H1 (cell line): ENCODE measurements around the gene HMGCL.
A peak's percentile ranks its signal among the peaks of the same experiment; 100 is the strongest.

Source experiments
- ASH2L ChIP-seq: fragments of 200-600, 300-600 bp; sonication (generic); IDR thresholded peaks from one replicate; pipeline ENCODE4 v1.7.1; 2017; ENCODE audit warnings: low read length
- BACH1 ChIP-seq: IDR thresholded peaks from 2 replicates; pipeline ENCODE4 v1.6.1; 2012; ENCODE audit warnings: low read length, improper control_type of control experiment
- BCL11A ChIP-seq, 2 experiments: IDR thresholded peaks; one replicate each; pipeline ENCODE4 v1.6.1; 2011; ENCODE audit warnings: low read depth in 2 of 2, low read length in 2 of 2, mild to moderate bottlenecking in 2 of 2
- CBX8 ChIP-seq: fragments of 300-800, 300-1000 bp; sonication (generic); IDR thresholded peaks from 2 replicates; pipeline ENCODE4 v1.7.1; 2016; ENCODE audit warnings: low read depth, low read length, borderline replicate concordance
- CEBPB ChIP-seq: IDR thresholded peaks from 2 replicates; pipeline ENCODE4 v1.6.1; 2012; ENCODE audit warnings: low read depth, low read length
- EP300 ChIP-seq, 2 experiments: IDR thresholded peaks; 1 replicate in 1 of 2; 2 replicates in 1 of 2; pipeline ENCODE4 v1.6.1; 2011 to 2012; ENCODE audit warnings: low read depth in 2 of 2, low read length in 2 of 2, mild to moderate bottlenecking in 2 of 2, borderline replicate concordance in 1 of 2, inconsistent platforms in 1 of 2, moderate library complexity in 1 of 2
- POLR2A ChIP-seq, 2 experiments: IDR thresholded peaks; 1 replicate in 1 of 2; 2 replicates in 1 of 2; pipeline ENCODE4 v1.6.1; 2011; ENCODE audit warnings: low read depth in 2 of 2, low read length in 2 of 2, mild to moderate bottlenecking in 2 of 2; ENCODE audit errors: control extremely low read depth in 1 of 2
- RAD21 ChIP-seq, 2 experiments: IDR thresholded peaks in 1 of 2; conservative IDR thresholded peaks in 1 of 2; 2 replicates each; pipeline ENCODE4 v1.6.1; 2011; ENCODE audit warnings: low read depth in 2 of 2, low read length in 2 of 2, improper control_type of control experiment in 1 of 2, inconsistent platforms in 1 of 2, mild to moderate bottlenecking in 1 of 2, moderate library complexity in 1 of 2
- RXRA ChIP-seq: IDR thresholded peaks from 2 replicates; pipeline ENCODE4 v1.6.1; 2011; ENCODE audit warnings: low read depth, mild to moderate bottlenecking, low read length, moderate library complexity; ENCODE audit not compliant: insufficient read depth
- TF ChIP-seq, protein P1 (sequence below): IDR thresholded peaks from 2 replicates; pipeline ENCODE4 v1.6.1; 2012; ENCODE audit warnings: inconsistent platforms
- TF ChIP-seq, protein P2 (sequence below), 3 experiments: IDR thresholded peaks; 1 replicate in 2 of 3; 2 replicates in 1 of 3; pipeline versions ENCODE4 v1.5.1 to v1.6.1; 2011; ENCODE audit warnings: low read length in 3 of 3, mild to moderate bottlenecking in 3 of 3, inconsistent platforms in 2 of 3, low read depth in 1 of 3, moderate library complexity in 1 of 3; ENCODE audit not compliant: insufficient read depth in 1 of 3; ENCODE audit errors: control extremely low read depth in 1 of 3
- TF ChIP-seq, protein P3 (sequence below): IDR thresholded peaks from 2 replicates; pipeline ENCODE4 v1.6.1; 2012; ENCODE audit warnings: inconsistent platforms

DNA sequence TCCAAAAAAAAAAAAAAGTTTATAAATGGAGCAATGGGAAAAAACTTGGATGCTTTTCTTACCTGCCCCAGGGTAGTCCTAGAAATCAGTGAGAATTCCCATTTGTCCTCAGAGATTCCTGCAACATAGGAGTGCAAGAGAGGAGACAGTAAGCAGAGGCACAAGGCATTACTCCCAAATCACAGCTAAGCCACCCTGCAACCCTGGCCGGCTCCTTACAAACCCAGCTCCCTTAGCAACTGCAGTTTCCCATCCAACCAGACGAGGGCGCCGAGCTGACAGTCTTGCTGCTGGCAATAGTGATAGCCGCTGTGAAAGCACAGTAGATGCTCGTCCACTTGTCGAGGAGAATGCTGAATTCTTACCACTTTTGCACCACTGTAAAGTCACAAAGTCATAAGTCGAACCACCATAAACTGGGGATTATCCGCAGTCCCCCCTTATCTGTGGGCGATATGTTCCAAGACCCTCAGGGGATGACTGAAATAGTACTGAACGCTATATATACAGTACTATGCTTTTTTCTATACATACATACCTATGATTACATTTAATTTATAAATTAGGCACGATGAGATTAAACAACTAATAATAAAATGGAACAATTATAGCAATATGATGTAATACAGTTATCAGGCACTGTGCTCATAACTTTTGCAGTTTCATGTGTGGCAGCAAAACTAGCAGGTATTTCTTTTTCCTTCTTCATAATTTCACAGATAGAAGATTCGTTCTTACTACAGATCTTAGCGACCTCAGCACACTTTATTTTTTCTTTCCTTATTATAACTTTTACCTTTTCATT is 53.0 kb downstream of the HMGCL start:
- TF ChIP-seq CBX8 = no peak
- TF ChIP-seq RXRA = no peak
- TF ChIP-seq, protein P1, sequence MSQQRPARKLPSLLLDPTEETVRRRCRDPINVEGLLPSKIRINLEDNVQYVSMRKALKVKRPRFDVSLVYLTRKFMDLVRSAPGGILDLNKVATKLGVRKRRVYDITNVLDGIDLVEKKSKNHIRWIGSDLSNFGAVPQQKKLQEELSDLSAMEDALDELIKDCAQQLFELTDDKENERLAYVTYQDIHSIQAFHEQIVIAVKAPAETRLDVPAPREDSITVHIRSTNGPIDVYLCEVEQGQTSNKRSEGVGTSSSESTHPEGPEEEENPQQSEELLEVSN = no peak
- no peak for TF ChIP-seq ASH2L
- no peak for TF ChIP-seq BCL11A (IDR thresholded peaks at IDR 0.05; ENCODE audit: low read depth in 2 of 2, low read length in 2 of 2)
- TF ChIP-seq POLR2A (IDR thresholded peaks at IDR 0.05; ENCODE audit: control extremely low read depth in 1 of 2, low read depth in 2 of 2, low read length in 2 of 2) = no peak
- TF ChIP-seq BACH1 = no peak
- no peak for TF ChIP-seq EP300 (IDR thresholded peaks at IDR 0.05; ENCODE audit: borderline replicate concordance in 1 of 2, low read depth in 2 of 2, low read length in 2 of 2)
- TF ChIP-seq, protein P2, sequence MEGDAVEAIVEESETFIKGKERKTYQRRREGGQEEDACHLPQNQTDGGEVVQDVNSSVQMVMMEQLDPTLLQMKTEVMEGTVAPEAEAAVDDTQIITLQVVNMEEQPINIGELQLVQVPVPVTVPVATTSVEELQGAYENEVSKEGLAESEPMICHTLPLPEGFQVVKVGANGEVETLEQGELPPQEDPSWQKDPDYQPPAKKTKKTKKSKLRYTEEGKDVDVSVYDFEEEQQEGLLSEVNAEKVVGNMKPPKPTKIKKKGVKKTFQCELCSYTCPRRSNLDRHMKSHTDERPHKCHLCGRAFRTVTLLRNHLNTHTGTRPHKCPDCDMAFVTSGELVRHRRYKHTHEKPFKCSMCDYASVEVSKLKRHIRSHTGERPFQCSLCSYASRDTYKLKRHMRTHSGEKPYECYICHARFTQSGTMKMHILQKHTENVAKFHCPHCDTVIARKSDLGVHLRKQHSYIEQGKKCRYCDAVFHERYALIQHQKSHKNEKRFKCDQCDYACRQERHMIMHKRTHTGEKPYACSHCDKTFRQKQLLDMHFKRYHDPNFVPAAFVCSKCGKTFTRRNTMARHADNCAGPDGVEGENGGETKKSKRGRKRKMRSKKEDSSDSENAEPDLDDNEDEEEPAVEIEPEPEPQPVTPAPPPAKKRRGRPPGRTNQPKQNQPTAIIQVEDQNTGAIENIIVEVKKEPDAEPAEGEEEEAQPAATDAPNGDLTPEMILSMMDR (IDR thresholded peaks at IDR 0.05; ENCODE audit: control extremely low read depth in 1 of 3, insufficient read depth in 1 of 3, low read depth in 1 of 3, low read length in 3 of 3) = peak; percentile 89 to 99 (median 98)
- peak; percentile 78 to 85 for TF ChIP-seq RAD21 (IDR thresholded peaks at IDR 0.05 in 1 of 2, conservative IDR thresholded peaks at IDR 0.05 in 1 of 2; ENCODE audit: low read depth in 2 of 2, low read length in 2 of 2)
- no peak for TF ChIP-seq CEBPB
- TF ChIP-seq, protein P3, sequence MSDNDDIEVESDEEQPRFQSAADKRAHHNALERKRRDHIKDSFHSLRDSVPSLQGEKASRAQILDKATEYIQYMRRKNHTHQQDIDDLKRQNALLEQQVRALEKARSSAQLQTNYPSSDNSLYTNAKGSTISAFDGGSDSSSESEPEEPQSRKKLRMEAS = no peak
